ENCODE measurements around the gene PKNOX2.

Gene PKNOX2

GRCh38 chr11:125267548-125267947, 103.0 kb downstream of the PKNOX2 start:
- DNase-seq = no peak

GRCh38 chr11:125268611-125269010, 104.1 kb downstream of the PKNOX2 start:
- no peak for DNase-seq

GRCh38 chr11:125270106-125270505, 105.6 kb downstream of the PKNOX2 start:
- no peak for DNase-seq

- no peak for DNase-seq
Observed at GRCh38 chr11:125270711-125271110, 106.2 kb downstream of the PKNOX2 start.

GRCh38 chr11:125271483-125272091, 107.0 kb downstream of the PKNOX2 start:
- DNase-seq = no peak

- no peak for DNase-seq
Observed at GRCh38 chr11:125272092-125272491, 107.5 kb downstream of the PKNOX2 start.

- DNase-seq = no peak
Observed at GRCh38 chr11:125272821-125273220, 108.3 kb downstream of the PKNOX2 start.

GRCh38 chr11:125273519-125274000, 109.0 kb downstream of the PKNOX2 start:
- DNase-seq = no peak

GRCh38 chr11:125274309-125274708, 109.8 kb downstream of the PKNOX2 start:
- DNase-seq = no peak

GRCh38 chr11:125274774-125275173, 110.2 kb downstream of the PKNOX2 start:
- no peak for DNase-seq

- no peak for DNase-seq
Observed at GRCh38 chr11:125275905-125276618, 111.5 kb downstream of the PKNOX2 start.

- no peak for DNase-seq
Observed at GRCh38 chr11:125276619-125276976, 112.0 kb downstream of the PKNOX2 start.

- no peak for DNase-seq
Observed at GRCh38 chr11:125279676-125280418, 115.3 kb downstream of the PKNOX2 start.

- no peak for DNase-seq
Observed at GRCh38 chr11:125280646-125281045, 116.1 kb downstream of the PKNOX2 start.

- DNase-seq = no peak
Observed at GRCh38 chr11:125281831-125282595, 117.5 kb downstream of the PKNOX2 start.

- DNase-seq = no peak
Observed at GRCh38 chr11:125282596-125282914, 118.0 kb downstream of the PKNOX2 start.

GRCh38 chr11:125284245-125284850, 119.8 kb downstream of the PKNOX2 start:
- no peak for DNase-seq

GRCh38 chr11:125285844-125286243, 121.3 kb downstream of the PKNOX2 start:
- DNase-seq = no peak

- DNase-seq = no peak
Observed at GRCh38 chr11:125286486-125286885, 121.9 kb downstream of the PKNOX2 start.

- peak in 1 of 2 experiments; percentile 42 for DNase-seq
Observed at GRCh38 chr11:125287491-125288210, 123.1 kb downstream of the PKNOX2 start.

- DNase-seq = no peak
Observed at GRCh38 chr11:125289419-125290098, 125.0 kb downstream of the PKNOX2 start.
